Activated CD4-positive, alpha-beta T cell treated with anti-CD3 and anti-CD28 coated beads for 4 hours (primary cell): ENCODE measurements around the gene HNRNPUL1.
A peak's percentile ranks its signal among the peaks of the same experiment; 100 is the strongest.
"Not testable (repeated sequence)": the region's sequence is repeated elsewhere in the genome, so short reads cannot be mapped to it uniquely, and the experiment has no call there.

Source experiments
- DNase-seq, 2 donors: peaks; one replicate each; pipeline ENCODE4 v3.0.0-alpha.2; 2020

The HNRNPUL1 gene

GRCh38 chr19:41327576-41328156, 63.5 kb downstream of the HNRNPUL1 start:
- peak; percentile 81 to 86 for DNase-seq

DNA sequence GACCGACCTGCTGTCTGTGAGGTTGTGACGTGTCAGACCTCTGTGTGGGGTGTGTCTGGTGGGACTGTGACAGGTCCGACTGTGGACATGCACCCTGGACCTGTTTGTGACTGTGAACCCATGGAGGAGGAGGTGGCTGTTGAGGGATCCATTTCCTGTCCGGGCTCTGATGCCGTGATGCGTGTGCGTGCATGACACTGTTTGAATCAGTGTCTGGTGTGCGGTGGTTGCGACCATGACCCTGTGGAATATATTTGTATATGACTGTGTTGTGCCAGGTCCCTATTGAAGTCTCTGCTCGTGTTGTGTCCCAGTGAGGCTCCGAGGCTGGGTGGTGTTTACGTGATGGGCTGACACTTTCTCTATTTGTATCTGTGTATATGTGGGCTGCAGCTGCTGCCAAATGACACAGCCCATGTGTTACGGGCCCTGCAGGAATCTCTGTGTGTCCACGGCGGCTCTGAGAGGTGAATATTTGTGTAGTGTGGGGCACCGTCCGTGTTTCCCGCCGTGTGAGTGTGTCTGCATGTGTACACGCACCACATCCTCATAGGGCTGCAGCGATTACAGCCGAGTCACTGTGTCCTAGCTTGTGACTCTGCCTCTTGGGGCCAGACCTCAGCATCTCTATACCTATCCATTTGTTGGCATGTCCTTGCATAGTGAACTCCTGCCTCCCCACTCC, 64.1 kb downstream of the HNRNPUL1 start:
- no peak for DNase-seq

GRCh38 chr19:41328842-41329225, 64.7 kb downstream of the HNRNPUL1 start:
- no peak for DNase-seq

- DNase-seq = no peak
Measured at GRCh38 chr19:41330481-41330880, 66.3 kb downstream of the HNRNPUL1 start.

- no peak for DNase-seq
Measured at GRCh38 chr19:41330946-41331678, 66.9 kb downstream of the HNRNPUL1 start.

- DNase-seq = no peak
Measured at GRCh38 chr19:41332000-41332399, 67.8 kb downstream of the HNRNPUL1 start.

DNA sequence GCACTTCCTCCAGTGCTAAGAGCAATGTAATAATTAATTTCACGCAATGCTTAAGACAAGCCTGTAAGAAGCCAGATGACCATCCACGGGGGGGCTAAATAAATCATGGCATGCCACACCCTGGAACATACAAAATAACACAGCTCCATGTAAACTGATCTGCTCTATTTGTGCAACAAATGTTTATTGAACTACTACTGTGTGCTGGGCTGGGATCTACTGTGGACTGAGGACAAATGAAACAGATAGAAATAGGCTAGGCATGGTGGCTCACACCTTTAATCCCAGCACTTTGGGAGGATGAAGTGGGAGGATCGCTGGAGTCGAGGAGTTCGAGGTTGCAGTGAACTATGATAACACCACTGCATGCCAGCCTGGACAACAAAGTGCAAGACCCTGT, 68.3 kb downstream of the HNRNPUL1 start:
- DNase-seq = no peak

- no peak for DNase-seq
Measured at GRCh38 chr19:41334793-41335192, 70.6 kb downstream of the HNRNPUL1 start.

DNA sequence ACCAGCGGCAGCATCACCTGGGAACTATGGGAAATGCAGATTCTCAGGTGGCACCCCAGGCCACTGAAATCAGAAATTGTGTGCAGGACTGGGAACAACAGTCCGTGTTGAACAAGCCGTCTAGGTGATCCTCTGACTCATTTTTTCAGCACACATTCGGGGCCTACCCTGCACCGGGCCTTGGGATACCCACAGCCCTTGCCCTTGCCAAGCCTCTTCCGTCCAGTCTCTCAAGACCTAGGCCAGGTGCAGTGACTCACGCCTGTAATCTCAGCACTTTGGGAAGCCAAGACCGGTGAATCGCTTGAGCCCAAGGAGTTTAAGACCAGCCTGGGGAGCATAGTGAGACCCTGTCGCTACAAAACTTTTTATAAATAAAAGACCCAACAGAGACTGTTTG, 71.3 kb downstream of the HNRNPUL1 start:
- DNase-seq = no peak

GRCh38 chr19:41339936-41340335, 75.8 kb downstream of the HNRNPUL1 start:
- DNase-seq = no peak

- no peak for DNase-seq
Measured at GRCh38 chr19:41341669-41342490, 77.7 kb downstream of the HNRNPUL1 start.

DNA sequence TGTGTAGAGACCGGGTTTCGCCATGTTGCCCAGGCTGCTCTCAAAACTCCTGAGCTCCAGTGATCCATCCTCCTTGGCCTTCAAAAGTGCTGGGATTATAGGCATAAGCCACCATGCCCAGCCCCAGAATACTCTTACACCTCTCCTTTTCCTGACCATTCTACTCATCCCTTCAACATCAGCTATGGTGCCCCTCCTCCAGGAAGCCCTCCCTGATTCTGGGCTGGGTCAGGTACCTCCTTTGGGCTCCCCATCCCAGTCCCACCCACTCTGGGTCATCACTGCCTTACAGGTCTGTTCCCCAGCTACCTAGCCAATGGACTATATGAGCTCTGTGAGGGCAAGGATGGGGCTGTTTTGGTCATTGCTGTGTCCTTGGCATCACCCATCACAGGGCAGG, 80.0 kb downstream of the HNRNPUL1 start:
- DNase-seq = no peak

GRCh38 chr19:41346916-41347315, 82.7 kb downstream of the HNRNPUL1 start:
- not testable (repeated sequence) for DNase-seq

- DNase-seq = no peak
Measured at GRCh38 chr19:41350735-41351338, 86.7 kb downstream of the HNRNPUL1 start.

- peak; percentile 82 to 84 for DNase-seq
Measured at GRCh38 chr19:41351339-41352245, 87.4 kb downstream of the HNRNPUL1 start.

DNA sequence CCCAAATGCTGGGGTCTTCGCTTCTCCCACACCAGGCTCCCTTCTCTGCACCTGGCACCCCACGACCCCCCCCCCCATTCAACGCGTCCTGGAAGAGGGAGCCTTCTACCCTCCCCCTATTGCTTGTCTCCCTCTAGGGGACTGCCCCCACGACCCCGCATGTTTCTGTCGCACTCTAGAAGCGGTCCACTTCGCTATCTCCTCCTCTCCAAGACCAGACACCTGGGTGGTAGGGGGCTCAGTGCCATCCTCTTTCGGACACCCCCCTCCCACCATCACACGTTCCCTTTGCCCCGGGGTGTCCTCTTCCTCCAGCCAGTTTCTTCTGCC, 88.1 kb downstream of the HNRNPUL1 start:
- no peak for DNase-seq

DNA sequence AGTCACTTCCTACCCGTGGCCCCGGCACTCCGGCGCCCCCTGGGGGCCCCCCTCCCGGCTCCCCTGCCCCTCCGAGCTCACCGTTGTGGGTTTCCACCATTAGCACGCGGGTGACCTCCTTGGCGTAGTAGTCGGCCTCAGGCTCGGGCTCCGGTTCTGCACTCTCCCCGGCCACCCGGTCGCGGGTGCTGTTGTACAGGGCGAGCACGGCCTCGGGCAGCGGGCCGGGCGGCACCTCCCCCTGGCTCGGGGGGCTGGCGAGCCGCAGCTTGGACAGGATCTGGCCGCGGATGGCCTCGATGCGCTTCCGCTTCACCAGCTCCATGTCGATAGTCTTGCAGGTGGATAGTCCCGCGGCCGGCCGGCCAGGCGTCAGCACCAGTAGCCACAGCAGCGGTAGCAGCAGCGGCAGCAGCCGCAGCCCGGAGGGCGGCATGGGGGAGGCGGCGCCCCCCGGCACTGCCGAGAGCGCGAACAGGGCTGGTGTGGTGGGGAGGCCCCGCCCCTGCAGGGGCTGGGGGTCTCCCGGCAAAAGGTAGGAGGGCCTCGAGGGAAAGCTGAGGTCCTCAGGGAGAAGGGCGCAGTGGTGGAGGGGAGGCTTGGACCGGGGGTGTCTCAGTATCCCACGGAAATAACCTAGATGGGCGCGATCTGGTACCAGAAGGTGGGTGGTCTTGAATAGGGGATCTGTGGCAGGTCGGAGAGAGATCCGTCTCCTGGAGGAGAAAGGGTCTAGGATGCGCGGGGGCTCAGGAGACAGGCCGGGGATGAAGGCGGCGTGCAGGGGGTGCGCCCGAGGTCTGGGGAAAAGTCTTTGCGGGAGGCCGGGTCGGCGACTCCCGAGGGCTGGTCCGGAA, 88.7 kb downstream of the HNRNPUL1 start:
- peak; percentile 76 to 77 for DNase-seq

DNA sequence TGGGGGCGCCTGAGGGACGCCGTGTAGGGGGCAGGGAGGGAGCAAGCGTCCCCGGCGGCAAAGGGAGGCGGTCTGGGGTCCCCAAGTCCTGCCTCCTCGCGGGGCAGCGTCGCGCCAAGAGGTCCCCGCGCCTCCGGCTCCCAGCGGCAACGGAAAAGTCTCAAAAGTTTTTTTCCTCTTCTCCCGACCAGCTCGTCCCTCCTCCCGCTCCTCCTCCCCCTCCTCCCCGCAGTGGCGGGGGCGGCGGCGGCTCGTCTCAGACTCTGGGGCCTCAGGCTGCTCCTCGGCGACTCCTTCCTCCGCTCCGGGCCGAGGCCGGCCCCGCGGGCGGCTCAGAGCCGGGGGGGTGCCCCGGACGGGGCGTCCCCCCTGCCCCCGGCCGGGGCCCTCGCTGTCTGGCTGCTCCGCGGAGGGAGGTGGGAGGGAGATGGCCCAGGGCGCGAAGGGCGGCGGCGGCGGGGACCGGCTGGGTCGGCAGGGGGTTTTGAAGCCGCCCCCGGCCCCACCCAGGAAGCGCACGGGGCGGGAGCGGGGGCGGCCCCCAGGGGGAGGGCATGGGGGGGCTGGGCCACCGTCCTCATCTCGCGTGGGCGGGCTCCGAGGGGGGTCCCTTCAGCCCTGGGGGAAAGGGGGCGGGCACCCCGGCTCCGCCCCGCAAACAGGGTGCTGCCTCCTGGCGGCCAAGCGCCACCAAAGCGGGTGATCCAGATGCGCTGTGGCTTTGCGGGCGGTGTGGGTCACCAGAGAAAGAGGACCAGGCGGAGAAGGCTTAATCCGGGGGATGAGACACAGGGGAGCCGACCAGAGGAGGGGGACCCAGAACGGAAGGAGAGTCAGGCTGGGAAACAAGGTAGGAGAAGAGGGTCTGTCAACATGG, 89.5 kb downstream of the HNRNPUL1 start, which contains the start of gene TGFB1:
Gene TGFB1 (minus strand): TSS at position 457 of the 877 bp plus-strand sequence. CDS start 878 bp downstream, outside the sequence.
- peak; percentile 97 to 98 for DNase-seq

GRCh38 chr19:41354343-41354953, 90.3 kb downstream of the HNRNPUL1 start:
- DNase-seq = no peak
